ENCODE results near the gene ERI2. TPM values are rescaled to one million over a fixed set of nuclear protein-coding genes. Genes with fewer than 3 reads are reported as not detected.

Gene ERI2
- total and polyA plus RNA-seq, 2 of the 4 experiments (the other 2 are of a cell fraction): 7.5 to 10.2 TPM

GRCh38 chr16:20853143-20853542, 46.9 kb upstream of the ERI2 start:
- peak overlapping the region; percentile 25; the same call in 2 of the 3 replicates for H2BK15ac ChIP-seq (ENCODE audit: low read depth, low read length)
- H2BK120ac ChIP-seq (ENCODE audit: low read depth, low read length): no peak overlapping the region
- H4K5ac ChIP-seq (ENCODE audit: low read depth, low read length): no peak overlapping the region
- WGBS, 2 experiments (ENCODE audit: extremely low coverage in 2 of 2, insufficient read length in 1 of 2): no CpG with 5 or more reads among the region's 5 CpGs
- DNase-seq: no peak
- peaks cover 22 to 51% of the 10 kb centered on the region in 2 experiments; a peak in 3 of 4 replicates for H3K79me1 ChIP-seq (ENCODE audit: low read depth in 1 of 2, low read length in 2 of 2)
- peak overlapping the region in 1 of 2 experiments; percentile 13; a peak in 1 of 4 replicates for H4K8ac ChIP-seq (ENCODE audit: low read depth in 2 of 2, low read length in 2 of 2)
- H4K20me1 ChIP-seq (ENCODE audit: insufficient read depth, low read length): no peaks in the 10 kb centered on the region
- no peak overlapping the region for H2BK20ac ChIP-seq (ENCODE audit: low read depth, low read length)
- H3K9me1 ChIP-seq (ENCODE audit: insufficient read depth, low read length): peaks cover 10% of the 10 kb centered on the region
- H2AK5ac ChIP-seq (ENCODE audit: low read depth, low read length): peak overlapping the region; percentile 22; the same call in 1 of the 2 replicates
- intact Hi-C loops (cut with micrococcal nuclease): loop anchor here (5.0 kb wide), 1 partner anchor 94 kb away; no protein-coding TSS in a partner anchor
- H3K18ac ChIP-seq (ENCODE audit: low read depth, low read length): no peak overlapping the region
- peak overlapping the region; percentile 13; the same call in 1 of the 2 replicates for H4K91ac ChIP-seq (ENCODE audit: insufficient read depth, low read depth, low read length)
- no peak overlapping the region for H2AFZ ChIP-seq (replicated peaks; ENCODE audit: low read length, poor library complexity)
- H3K27ac ChIP-seq (ENCODE audit: insufficient read depth, low read length): peak overlapping the region; percentile 42; the same call in 1 of the 2 replicates
- in situ Hi-C loops (cut with MboI; ENCODE audit: low sequenced_read_pairs): loop anchor here (5.0 kb wide), 3 partner anchors 234 to 444 kb away; partner anchors contain the start of gene LDAF1
- peaks cover 18% of the 10 kb centered on the region for H3K36me3 ChIP-seq (ENCODE audit: control insufficient read depth, insufficient read depth, low read length)
- peak overlapping the region; percentile 7 for H2AK9ac ChIP-seq (replicated peaks; ENCODE audit: low read depth, low read length, poor library complexity)
- H3K4me2 ChIP-seq (ENCODE audit: low read depth, low read length): no peak overlapping the region
- 0 out of 2 replicates have a peak overlapping the region, but pooled peaks have one; percentile 8 for H3K14ac ChIP-seq (replicated peaks; ENCODE audit: low read depth, low read length)
- H3K9me3 ChIP-seq (ENCODE audit: control insufficient read depth, insufficient read depth, low read length): no peaks in the 10 kb centered on the region
- H3K4ac ChIP-seq (ENCODE audit: low read depth, low read length): peak overlapping the region; percentile 42
- peak overlapping the region; percentile 55 for H2BK5ac ChIP-seq (ENCODE audit: low read depth, low read length, poor library complexity, severe bottlenecking)
- POLR2A ChIA-PET (ENCODE audit: unreplicated experiment): no interaction called here
- H3K23ac ChIP-seq (ENCODE audit: low read depth, low read length): peak overlapping the region; percentile 6; the same call in 1 of the 2 replicates
- H3K9ac ChIP-seq (ENCODE audit: low read depth, low read length): no peak overlapping the region
- no TSS peak for BruUV-seq (replicated peaks)
- peaks cover 13% of the 10 kb centered on the region for H3K4me1 ChIP-seq (ENCODE audit: control insufficient read depth, insufficient read depth, low read length)
- ATAC-seq (ENCODE audit: low read depth): no peak
- CTCF ChIA-PET: interaction anchor here (0.8 kb wide), 1 partner anchor 21 kb away, joined by 3 read pairs; no protein-coding TSS in a partner anchor
- no peaks in the 10 kb centered on the region for H3K27me3 ChIP-seq (ENCODE audit: control insufficient read depth, insufficient read depth, low read length)
- no peak for TF ChIP-seq USF2 (IDR thresholded peaks at IDR 0.05; ENCODE audit: low read depth, low read length)
- TF ChIP-seq NFE2L2 (IDR thresholded peaks at IDR 0.05; ENCODE audit: low read depth, low read length): no peak
- no peak for TF ChIP-seq FOS (IDR thresholded peaks at IDR 0.05; ENCODE audit: low read depth, low read length)
- TF ChIP-seq ELK1 (IDR thresholded peaks at IDR 0.05; ENCODE audit: borderline replicate concordance, low read depth, low read length): no peak
- no peak for TF ChIP-seq CEBPB (IDR thresholded peaks at IDR 0.05; ENCODE audit: low read depth, low read length)
- TF ChIP-seq MAZ (IDR thresholded peaks at IDR 0.05; ENCODE audit: borderline replicate concordance, low read depth, low read length): no peak
- TF ChIP-seq BHLHE40 (IDR thresholded peaks at IDR 0.05; ENCODE audit: low read depth, low read length): no peak
- TF ChIP-seq MAFK (IDR thresholded peaks at IDR 0.05; ENCODE audit: low read depth, low read length): no peak
- no peak for TF ChIP-seq RAD21 (IDR thresholded peaks at IDR 0.05; ENCODE audit: low read length)
- TF ChIP-seq POLR2A (IDR thresholded peaks at IDR 0.05; ENCODE audit: low read depth, low read length): no peak
- TF ChIP-seq, protein P1, sequence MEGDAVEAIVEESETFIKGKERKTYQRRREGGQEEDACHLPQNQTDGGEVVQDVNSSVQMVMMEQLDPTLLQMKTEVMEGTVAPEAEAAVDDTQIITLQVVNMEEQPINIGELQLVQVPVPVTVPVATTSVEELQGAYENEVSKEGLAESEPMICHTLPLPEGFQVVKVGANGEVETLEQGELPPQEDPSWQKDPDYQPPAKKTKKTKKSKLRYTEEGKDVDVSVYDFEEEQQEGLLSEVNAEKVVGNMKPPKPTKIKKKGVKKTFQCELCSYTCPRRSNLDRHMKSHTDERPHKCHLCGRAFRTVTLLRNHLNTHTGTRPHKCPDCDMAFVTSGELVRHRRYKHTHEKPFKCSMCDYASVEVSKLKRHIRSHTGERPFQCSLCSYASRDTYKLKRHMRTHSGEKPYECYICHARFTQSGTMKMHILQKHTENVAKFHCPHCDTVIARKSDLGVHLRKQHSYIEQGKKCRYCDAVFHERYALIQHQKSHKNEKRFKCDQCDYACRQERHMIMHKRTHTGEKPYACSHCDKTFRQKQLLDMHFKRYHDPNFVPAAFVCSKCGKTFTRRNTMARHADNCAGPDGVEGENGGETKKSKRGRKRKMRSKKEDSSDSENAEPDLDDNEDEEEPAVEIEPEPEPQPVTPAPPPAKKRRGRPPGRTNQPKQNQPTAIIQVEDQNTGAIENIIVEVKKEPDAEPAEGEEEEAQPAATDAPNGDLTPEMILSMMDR (conservative IDR thresholded peaks at IDR 0.05; ENCODE audit: low read depth, low read length): no peak
- no peak overlapping the region for H3K4me3 ChIP-seq (ENCODE audit: insufficient read depth, low read depth, low read length)
- no peak overlapping the region for H3K56ac ChIP-seq (ENCODE audit: extremely low read depth, insufficient read depth, low read length)
- dilution Hi-C loops (cut with HindIII; ENCODE audit: low sequenced_read_pairs, unreplicated experiment): no loop called here

Measured in IMR-90 (cell line).